CD4-positive, alpha-beta T cell treated with Interleukin-17A for 1 hour (primary cell): Measurements from ENCODE around the gene LYZL4.

ENCODE experiments used
- DNase-seq: peaks from one replicate; pipeline ENCODE4 v3.0.0-alpha.2; 2020

The LYZL4 gene

DNA sequence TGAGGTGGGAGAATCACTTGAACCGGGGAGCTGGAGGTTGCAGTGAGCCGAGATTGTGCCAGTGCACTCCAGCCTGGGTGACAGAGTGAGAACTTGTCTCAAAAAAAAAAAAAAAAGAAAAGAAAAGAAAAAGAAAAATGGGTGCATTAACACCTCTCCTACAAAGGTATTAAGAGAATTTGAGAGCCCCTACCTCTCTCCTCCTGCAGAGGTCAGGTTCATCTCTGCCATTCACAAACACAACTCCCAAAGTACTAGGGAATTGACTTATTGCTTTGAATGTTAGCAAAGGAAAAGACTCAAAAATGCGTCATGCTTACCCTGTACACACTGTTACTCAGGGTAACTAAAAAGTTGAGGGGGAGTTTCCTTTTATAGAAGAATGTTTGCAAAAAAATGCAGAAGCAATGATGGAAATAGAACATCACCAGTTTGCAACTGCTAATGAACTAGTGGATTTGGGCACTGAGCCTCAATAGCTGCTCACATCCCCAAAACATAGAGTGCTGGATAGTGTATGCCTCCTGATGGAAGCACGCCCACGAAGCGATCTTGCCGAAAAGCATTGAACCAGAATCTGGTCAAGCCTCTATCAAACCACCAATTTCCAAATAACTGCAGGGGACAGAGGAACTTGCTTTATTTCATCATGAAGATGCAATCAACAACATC, 15.5 kb upstream of the LYZL4 start:
- DNase-seq = no peak

DNA sequence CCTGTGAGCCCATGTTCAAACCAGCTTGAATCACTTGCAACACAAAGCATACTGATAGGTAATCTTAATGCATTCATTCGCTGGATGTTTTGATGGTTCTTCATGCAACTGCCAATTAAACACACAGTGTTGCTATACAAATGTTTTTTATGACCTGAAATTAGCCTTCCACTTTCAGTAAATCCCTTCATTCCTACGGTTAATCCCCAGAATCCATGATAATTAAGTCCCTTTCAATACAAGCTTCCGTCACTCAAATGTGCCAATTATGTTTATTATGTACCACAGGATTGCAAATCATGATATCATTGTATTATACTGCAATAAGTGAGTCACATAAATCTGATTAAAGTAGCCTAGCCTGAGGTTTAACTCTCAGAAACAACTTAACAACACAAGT, 14.5 kb upstream of the LYZL4 start:
- no peak for DNase-seq

- DNase-seq = no peak
These were observed 11.7 kb upstream of the LYZL4 start for GRCh38 chr3:42421818-42422796.

DNA sequence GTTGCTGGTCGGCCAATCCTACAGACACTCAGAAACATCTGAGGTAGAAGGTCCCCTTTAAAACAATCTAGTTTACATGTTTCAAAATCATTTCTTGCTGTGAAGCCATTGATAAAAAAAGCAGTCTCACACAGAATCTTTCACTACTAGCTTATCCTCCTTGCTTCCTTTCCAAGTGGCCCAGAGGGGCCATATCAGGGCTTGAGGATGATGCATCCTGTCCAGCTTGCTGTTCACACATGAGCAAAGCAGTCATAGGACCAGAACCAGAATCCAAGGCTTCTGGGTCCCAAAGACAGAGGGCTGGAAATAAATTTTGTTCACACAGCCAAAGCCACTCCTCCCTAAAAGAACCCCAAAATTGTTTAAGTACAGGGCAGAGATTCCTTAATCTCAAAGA, 9.2 kb upstream of the LYZL4 start:
- no peak for DNase-seq

GRCh38 chr3:42412526-42413155, 2.2 kb upstream of the LYZL4 start:
- no peak for DNase-seq

DNA sequence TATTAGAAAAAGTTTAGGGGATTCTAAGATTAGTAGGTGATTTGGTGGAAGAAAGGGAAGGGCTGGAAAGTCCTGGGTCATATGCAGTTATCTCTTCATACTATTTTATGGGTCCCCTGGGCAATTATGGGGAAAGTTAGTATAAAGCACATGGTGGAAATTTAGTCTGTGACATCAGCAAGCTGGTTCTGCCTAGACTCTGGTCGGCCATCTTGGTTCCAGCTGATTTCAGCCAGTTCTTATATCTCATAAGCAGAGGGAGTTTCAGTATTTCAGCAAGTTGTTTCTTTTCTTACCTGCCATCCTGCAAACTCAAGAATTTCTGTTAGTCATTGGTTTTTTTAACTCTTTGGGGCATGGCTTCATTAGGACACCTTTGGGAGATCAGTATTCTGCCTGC, 1.0 kb upstream of the LYZL4 start:
- no peak for DNase-seq

- DNase-seq = no peak
These were observed 2.3 kb downstream of the LYZL4 start for GRCh38 chr3:42408156-42408555.

GRCh38 chr3:42406727-42407450, 3.5 kb downstream of the LYZL4 start:
- DNase-seq = no peak

- no peak for DNase-seq
These were observed 4.6 kb downstream of the LYZL4 start for GRCh38 chr3:42405857-42406256.

DNA sequence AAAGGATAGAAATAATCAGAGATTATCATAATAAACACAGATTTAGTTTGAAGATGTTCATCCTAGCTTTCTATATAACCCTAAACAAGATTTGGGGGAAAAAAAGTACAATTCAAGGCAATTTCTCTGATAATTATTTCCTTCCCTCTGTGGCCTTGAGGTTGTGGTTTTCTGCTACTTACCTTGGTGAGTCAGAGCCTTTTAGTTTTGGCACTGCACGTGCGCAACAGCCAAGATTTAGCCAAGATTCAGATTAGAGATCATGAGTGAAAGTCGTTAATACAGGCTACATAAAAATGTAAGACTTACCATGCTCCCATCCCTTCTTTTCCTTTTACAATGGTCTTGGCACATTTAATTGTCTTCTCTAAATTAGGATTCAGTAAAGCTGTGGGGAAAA, 6.7 kb downstream of the LYZL4 start:
- DNase-seq = no peak

DNA sequence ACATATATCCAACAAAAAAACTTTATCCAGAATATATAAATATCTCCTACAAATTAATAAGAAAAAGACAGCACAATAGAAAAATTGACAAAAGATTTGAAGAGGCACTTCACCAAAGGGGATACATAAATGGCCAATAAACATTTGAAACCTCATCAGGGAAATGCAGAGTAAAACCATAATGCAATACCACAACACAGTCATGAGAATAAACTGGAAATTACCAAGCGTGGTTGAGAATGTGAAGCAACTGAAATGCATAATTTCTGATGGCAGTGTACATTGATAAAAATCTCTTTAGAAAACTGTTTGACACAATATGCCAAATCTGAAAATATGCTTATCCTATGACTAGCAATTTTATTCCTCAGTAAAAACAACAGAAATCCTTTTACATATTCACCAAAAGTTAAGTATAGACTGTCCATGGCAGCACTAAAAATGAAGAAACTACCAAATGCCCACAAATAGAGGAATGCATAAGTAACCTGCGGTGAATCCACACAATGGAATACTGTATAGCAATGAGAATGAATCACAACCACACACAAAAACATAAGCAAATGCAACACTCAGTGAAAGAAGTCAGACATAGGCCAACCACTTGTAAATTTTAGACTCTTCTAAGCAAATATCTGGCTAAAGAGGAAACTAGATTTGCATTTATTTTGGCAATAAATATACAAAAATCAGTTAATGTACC, 7.9 kb downstream of the LYZL4 start:
- DNase-seq = no peak

- DNase-seq = no peak
These were observed 12.3 kb downstream of the LYZL4 start for GRCh38 chr3:42398080-42398479.

DNA sequence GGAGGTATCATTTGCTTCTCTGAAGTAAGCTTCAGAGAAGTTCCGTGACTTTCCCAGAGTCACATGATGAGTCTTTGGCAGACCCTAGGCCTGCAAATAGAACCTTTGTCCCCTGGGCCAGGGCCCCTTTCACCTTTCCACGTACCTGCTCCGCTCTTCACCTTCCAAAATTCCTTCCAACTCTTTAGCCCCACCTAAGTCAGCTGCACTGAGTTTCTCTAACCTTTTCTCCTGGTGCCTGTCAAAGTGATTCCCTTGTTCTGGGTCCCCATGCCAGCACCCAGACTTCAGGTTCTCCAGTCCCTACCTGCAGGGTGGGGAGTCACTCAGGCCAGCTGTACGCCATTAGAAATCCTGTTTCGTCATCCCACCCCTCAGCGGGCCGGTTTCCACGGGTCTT, 12.8 kb downstream of the LYZL4 start:
- no peak for DNase-seq

- no peak for DNase-seq
These were observed 15.7 kb downstream of the LYZL4 start for GRCh38 chr3:42394579-42395288.

- DNase-seq = peak; percentile 15
These were observed 22.4 kb downstream of the LYZL4 start for GRCh38 chr3:42387802-42388651.

GRCh38 chr3:42381551-42382082, 28.8 kb downstream of the LYZL4 start:
- no peak for DNase-seq

DNA sequence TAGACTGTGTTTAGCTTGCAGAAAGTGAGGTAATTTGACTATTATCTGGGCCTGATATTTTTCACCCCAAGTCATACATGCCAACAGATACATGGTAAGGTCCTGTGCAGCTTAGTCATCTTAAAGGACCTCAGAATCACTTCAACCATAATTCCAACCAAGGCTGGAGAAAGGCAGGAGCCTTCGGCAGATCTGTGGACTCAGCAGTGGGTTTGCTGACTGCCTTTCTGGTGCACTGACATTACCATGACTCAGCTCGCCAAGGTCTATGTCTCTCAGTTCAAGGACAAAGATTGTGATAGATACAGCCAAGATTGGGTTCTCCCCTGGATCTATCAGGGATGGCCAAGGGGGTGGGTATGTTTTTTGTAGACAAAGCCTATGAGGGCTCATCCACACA, 32.7 kb downstream of the LYZL4 start:
- DNase-seq = no peak

DNA sequence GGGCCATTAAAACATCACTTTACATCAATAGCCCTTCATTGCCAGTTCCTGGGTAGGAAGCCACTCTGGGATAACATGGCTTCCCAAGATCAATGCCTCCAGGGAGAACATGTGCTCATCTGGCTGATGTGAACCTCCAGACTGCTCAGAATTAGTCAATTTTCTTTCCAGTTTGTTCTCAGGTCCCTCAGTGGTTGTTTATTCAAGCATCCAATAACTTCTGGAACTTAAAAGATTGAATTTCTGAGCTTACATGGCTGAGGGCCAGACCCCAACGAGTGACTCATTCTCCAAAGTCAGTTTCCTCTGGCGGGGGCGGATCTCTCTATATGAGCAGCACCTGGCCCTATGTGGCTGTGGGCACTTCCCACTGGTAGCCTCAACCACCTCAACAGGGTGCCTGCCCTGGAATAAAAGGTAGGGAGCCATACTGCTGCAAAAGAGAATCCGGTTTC, 34.0 kb downstream of the LYZL4 start:
- DNase-seq = no peak

DNA sequence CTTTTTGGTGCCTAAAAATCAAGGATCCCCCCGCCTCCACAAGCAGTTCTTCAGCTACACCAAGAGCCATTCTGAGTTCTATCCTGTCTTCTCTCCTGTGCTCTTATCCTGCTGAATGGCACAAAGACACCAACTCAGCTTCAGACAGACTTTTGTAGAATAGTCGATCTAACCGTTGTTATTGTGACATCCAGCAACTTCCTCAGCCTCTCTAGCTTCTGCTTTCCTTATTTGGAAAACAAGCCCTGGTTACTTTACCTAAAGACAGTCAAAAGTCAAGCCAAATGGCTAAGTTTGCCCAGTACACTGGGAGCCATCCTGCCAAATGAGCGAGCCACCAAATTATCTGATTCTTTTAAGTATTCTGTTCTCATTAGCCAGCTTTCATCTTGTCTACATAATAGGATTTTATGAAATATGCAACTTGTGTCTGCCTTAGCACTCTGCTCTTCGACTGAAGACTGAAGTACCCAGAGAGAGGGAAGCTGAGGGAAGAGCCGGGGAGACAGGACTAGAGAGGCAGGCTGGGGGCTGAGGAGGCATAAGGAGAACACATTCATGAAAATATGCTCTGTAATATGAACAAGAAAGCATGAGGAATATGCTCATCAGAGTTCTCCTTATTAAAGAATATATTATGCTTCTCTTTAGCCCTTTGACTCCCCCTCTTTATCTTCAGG, 35.1 kb downstream of the LYZL4 start:
- no peak for DNase-seq

- no peak for DNase-seq
These were observed 38.6 kb downstream of the LYZL4 start for GRCh38 chr3:42371776-42372175.
